Natural killer cell (primary cell): Measurements from ENCODE around the gene SANBR. TPM values are rescaled to one million over a fixed set of nuclear protein-coding genes. Genes with fewer than 3 reads are reported as not detected.
"Not testable (repeated sequence)": the region's sequence is repeated elsewhere in the genome, so short reads cannot be mapped to it uniquely, and the experiment has no call there.

Experiments used
- ATAC-seq, 3 donors: fragments of 150-1000 bp in 2 of 3; fragments of 200-7000 bp in 1 of 3; cut with Tn5 transposase; 1 replicate in 1 of 3; 2 replicates in 2 of 3; pipeline ENCODE4 v1.10.0; 2021; ENCODE audit warnings: mild to moderate bottlenecking in 2 of 3, moderate library complexity in 2 of 3
- DNase-seq, 2 donors: peaks; one replicate each; pipeline versions ENCODE4 v3.0.0 to v3.0.0-alpha.2; 2013 to 2021; ENCODE audit warnings: mixed read lengths in 1 of 2
- H3K27ac ChIP-seq: one replicate; pipeline ENCODE4 v1.5.1; 2013; ENCODE audit warnings: mild to moderate bottlenecking, low read length
- H3K27me3 ChIP-seq: one replicate; pipeline ENCODE4 v1.6.1; 2013; ENCODE audit warnings: low read length; ENCODE audit not compliant: control insufficient read depth, insufficient read depth
- H3K36me3 ChIP-seq: one replicate; pipeline ENCODE4 v1.6.1; 2013; ENCODE audit warnings: low read length; ENCODE audit not compliant: control insufficient read depth, insufficient read depth
- H3K4me1 ChIP-seq: one replicate; pipeline ENCODE4 v1.6.1; 2013; ENCODE audit warnings: low read length; ENCODE audit not compliant: control insufficient read depth, insufficient read depth
- H3K4me3 ChIP-seq: one replicate; pipeline ENCODE4 v1.5.1; 2013; ENCODE audit warnings: low read length
- H3K9me3 ChIP-seq: one replicate; pipeline ENCODE4 v1.6.1; 2013; ENCODE audit warnings: low read length; ENCODE audit not compliant: control insufficient read depth, insufficient read depth
- H3K27ac Mint-ChIP-seq, 2 donors: one replicate each; pipeline ENCODE4 v1.8.0; 2022; ENCODE audit warnings: mild to moderate bottlenecking in 2 of 2, mixed read lengths in 2 of 2, moderate library complexity in 1 of 2
- H3K27me3 Mint-ChIP-seq, 2 donors: one replicate each; pipeline ENCODE4 v1.8.0; 2022; ENCODE audit warnings: low read depth in 2 of 2, mixed read lengths in 2 of 2
- H3K36me3 Mint-ChIP-seq: one replicate; pipeline ENCODE4 v1.8.0; 2022; ENCODE audit warnings: mixed read lengths
- H3K4me1 Mint-ChIP-seq, 2 donors: one replicate each; pipeline ENCODE4 v1.8.0; 2022; ENCODE audit warnings: mixed read lengths in 2 of 2
- H3K4me3 Mint-ChIP-seq: one replicate; pipeline ENCODE4 v1.8.0; 2022; ENCODE audit warnings: mild to moderate bottlenecking, moderate library complexity, mixed read lengths
- H3K9me3 Mint-ChIP-seq, 2 donors: one replicate each; pipeline ENCODE4 v1.8.0; 2022; ENCODE audit warnings: mixed read lengths in 2 of 2
- CTCF ChIP-seq: fragments of 200-600 bp; IDR thresholded peaks from one replicate; pipeline ENCODE4 v1.8.0; 2022; ENCODE audit warnings: antibody characterized with exemption
- WGBS: methylation state at CpG from one replicate; pipeline ENCODE4 v1.1.7; 2013; ENCODE audit warnings: missing lambda C conversion rate; ENCODE audit not compliant: insufficient coverage; 5-methylcytosine and 5-hydroxymethylcytosine counted together
- intact Hi-C: fragments of 100-400 bp; cut with micrococcal nuclease; formaldehyde crosslinking; loops from one replicate; pipeline ENCODE4 v1.14.2; 2022
- total RNA-seq, 4 donors: library from RNA; stranded (reverse); fragments of 120-200 nt in 1 of 4; gene quantifications; one replicate each; pipeline versions ENCODE4 v1.2.3 to v1.2.4, GENCODE V29; 2013 to 2022

The SANBR gene
- total RNA-seq, 3 donors from 2014 or later (not counting 1 experiment from before 2014, with no cell fraction given), result 5.3 to 6.3 (median 5.8) TPM

- intact Hi-C loops, result no loop called here
- H3K4me3 ChIP-seq, result no peak overlapping the region
- no peak for ATAC-seq
Observed at GRCh38 chr2:61018798-61019197, 46.9 kb upstream of the SANBR start.

GRCh38 chr2:61021228-61021660 is 44.4 kb upstream of the SANBR start:
- peaks cover 55 to 56% of the 10 kb centered on the region in 2 donors for H3K4me1 Mint-ChIP-seq
- ATAC-seq (no peak), DNase-seq (no peak)
- intact Hi-C loops, result no loop called here
- Histone ChIP-seq H3K9me3 (no peaks in the 10 kb centered on the region), H3K27me3 (no peaks in the 10 kb centered on the region), H3K4me1 (peaks cover 8% of the 10 kb centered on the region), H3K27ac (no peak overlapping the region), H3K36me3 (peaks cover 3% of the 10 kb centered on the region), H3K4me3 (no peak overlapping the region)
- no peaks in the 10 kb centered on the region for H3K36me3 Mint-ChIP-seq
- H3K4me3 Mint-ChIP-seq, result no peak overlapping the region
- TF ChIP-seq CTCF, result no peak
- 97% methylated on average over 6 of the region's 6 CpGs for WGBS
- no peaks in the 10 kb centered on the region for H3K27me3 Mint-ChIP-seq
- H3K9me3 Mint-ChIP-seq, result no peaks in the 10 kb centered on the region
- no peak overlapping the region for H3K27ac Mint-ChIP-seq

More at GRCh38 chr2:61018798-61019197, 46.9 kb upstream of the SANBR start:
- H3K4me3 Mint-ChIP-seq, result peak overlapping the region; percentile 99
- no peaks in the 10 kb centered on the region for H3K9me3 Mint-ChIP-seq
- no CpG with 5 or more reads among the region's 6 CpGs for WGBS
- Histone ChIP-seq H3K4me1 (peaks cover 8% of the 10 kb centered on the region), H3K36me3 (no peaks in the 10 kb centered on the region), H3K27ac (peak overlapping the region; percentile 75), H3K9me3 (no peaks in the 10 kb centered on the region), H3K27me3 (no peaks in the 10 kb centered on the region)
- no peaks in the 10 kb centered on the region for H3K36me3 Mint-ChIP-seq
- DNase-seq, result no peak
- H3K27ac Mint-ChIP-seq, result peak overlapping the region; percentile 90 to 92
- peaks cover 52 to 55% of the 10 kb centered on the region in 2 donors for H3K4me1 Mint-ChIP-seq
- no peaks in the 10 kb centered on the region for H3K27me3 Mint-ChIP-seq
- no peak for TF ChIP-seq CTCF

GRCh38 chr2:61023670-61024069 is 42.0 kb upstream of the SANBR start:
- no peaks in the 10 kb centered on the region for H3K36me3 Mint-ChIP-seq
- H3K27me3 ChIP-seq, result no peaks in the 10 kb centered on the region
- H3K36me3 ChIP-seq, result peaks cover 3% of the 10 kb centered on the region
- peaks cover 48 to 51% of the 10 kb centered on the region in 2 donors for H3K4me1 Mint-ChIP-seq
- H3K9me3 Mint-ChIP-seq, result no peaks in the 10 kb centered on the region
- intact Hi-C loops, result no loop called here
- H3K27me3 Mint-ChIP-seq, result no peaks in the 10 kb centered on the region
- peaks cover 10% of the 10 kb centered on the region for H3K4me1 ChIP-seq
- H3K9me3 ChIP-seq, result no peaks in the 10 kb centered on the region
- no peak for TF ChIP-seq CTCF
- ATAC-seq, result no peak
- H3K27ac Mint-ChIP-seq, result peak overlapping the region; percentile 3 to 10
- WGBS, result 92% methylated on average over 1 of the region's 4 CpGs
- H3K4me3 Mint-ChIP-seq, result no peak overlapping the region
- DNase-seq, result no peak
- H3K4me3 ChIP-seq, result no peak overlapping the region
- no peak overlapping the region for H3K27ac ChIP-seq

- peak overlapping the region in 1 of 2 donors; percentile 38 for H3K27ac Mint-ChIP-seq
- no peak overlapping the region for H3K4me3 Mint-ChIP-seq
- TF ChIP-seq CTCF, result no peak
- ATAC-seq (no peak), DNase-seq (no peak)
- H3K27ac ChIP-seq, result no peak overlapping the region
- peaks cover 20 to 27% of the 10 kb centered on the region in 2 donors for H3K4me1 Mint-ChIP-seq
- peaks cover 25% of the 10 kb centered on the region for H3K36me3 ChIP-seq
- no peaks in the 10 kb centered on the region for H3K27me3 Mint-ChIP-seq
- no peaks in the 10 kb centered on the region for H3K27me3 ChIP-seq
- H3K4me1 ChIP-seq, result peaks cover 5% of the 10 kb centered on the region
- peaks cover 17% of the 10 kb centered on the region for H3K36me3 Mint-ChIP-seq
- no peaks in the 10 kb centered on the region for H3K9me3 ChIP-seq
- no peaks in the 10 kb centered on the region for H3K9me3 Mint-ChIP-seq
- WGBS, result 94% methylated on average over 3 of the region's 3 CpGs
- intact Hi-C loops, result no loop called here
- no peak overlapping the region for H3K4me3 ChIP-seq
Observed at GRCh38 chr2:61029533-61029932, 36.1 kb upstream of the SANBR start.

- H3K27ac ChIP-seq, ATAC-seq, H3K4me1 ChIP-seq, H3K9me3 ChIP-seq, intact Hi-C loops, H3K4me3 Mint-ChIP-seq, DNase-seq, H3K27me3 Mint-ChIP-seq, H3K4me3 ChIP-seq, H3K9me3 Mint-ChIP-seq, H3K27me3 ChIP-seq, H3K27ac Mint-ChIP-seq: not testable (repeated sequence)
- H3K36me3 Mint-ChIP-seq, result peaks cover 17% of the 10 kb centered on the region
- peaks cover 10 to 13% of the 10 kb centered on the region in 2 donors for H3K4me1 Mint-ChIP-seq
- peaks cover 32% of the 10 kb centered on the region for H3K36me3 ChIP-seq
- whole genome bisulfite sequencing, result 95% methylated on average over 9 of the region's 9 CpGs
Observed at GRCh38 chr2:61034592-61034991, 31.1 kb upstream of the SANBR start.
